AG08396 (cell line): ENCODE measurements around the gene ARNT2.
A peak's percentile ranks its signal among the peaks of the same experiment; 100 is the strongest.
"Not testable (repeated sequence)": the region's sequence is repeated elsewhere in the genome, so short reads cannot be mapped to it uniquely, and the experiment has no call there.

ENCODE experiments used
- DNase-seq: peaks from one replicate; pipeline ENCODE4 v3.0.0; 2012; ENCODE audit warnings: low spot score, mixed read lengths

The ARNT2 gene

DNA sequence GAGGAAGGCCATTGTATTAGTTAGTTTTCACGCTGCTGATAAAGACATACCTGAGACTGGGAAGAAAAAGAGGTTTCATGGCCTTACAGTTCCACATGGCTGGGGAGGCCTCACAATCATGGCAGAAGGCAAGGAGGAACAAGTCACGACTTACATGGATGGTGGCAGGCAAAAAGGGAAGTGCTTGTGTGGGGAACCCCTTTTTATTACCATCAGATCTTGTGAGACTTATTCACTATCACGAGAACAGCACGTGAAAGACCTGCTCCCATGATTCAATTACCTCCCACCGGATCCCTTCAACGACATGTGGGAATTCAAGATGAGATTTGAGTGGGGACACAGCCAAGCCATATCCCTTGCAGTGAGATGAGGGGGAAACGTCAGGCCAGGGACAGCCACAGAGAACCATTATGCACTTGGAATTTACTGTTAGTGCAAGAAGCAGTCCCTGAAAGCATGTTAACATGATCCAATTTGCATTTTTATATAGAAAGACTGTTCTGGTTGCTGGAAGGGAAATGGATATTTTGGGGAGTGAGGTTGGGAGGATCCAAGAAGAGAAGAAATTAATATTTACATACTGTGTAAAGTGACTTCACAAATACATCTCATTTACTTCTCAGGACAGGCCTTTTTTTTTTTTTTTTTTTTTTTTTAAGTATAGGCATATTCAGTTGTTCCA lies 87.1 kb downstream of the ARNT2 start:
- no peak for DNase-seq

DNA sequence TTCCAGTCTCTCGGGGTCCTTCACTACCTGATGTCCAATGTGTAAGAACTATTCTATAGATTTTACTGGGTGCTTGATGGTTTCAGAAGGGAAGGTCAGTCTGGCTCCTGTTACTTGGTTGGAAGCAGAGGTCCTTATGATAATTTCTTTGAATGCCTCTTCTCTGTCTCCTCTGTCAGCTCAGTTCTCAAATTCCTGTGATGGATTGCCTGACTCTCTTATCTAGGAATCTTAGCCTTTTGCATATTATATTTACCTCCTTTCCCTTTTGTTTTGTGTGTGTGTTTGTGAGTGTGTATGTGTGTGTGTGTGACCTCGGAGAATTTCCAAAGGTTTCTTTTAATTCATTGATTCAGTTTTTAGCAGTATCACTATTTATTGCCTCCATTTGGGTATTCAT lies 88.2 kb downstream of the ARNT2 start:
- DNase-seq, result no peak

DNA sequence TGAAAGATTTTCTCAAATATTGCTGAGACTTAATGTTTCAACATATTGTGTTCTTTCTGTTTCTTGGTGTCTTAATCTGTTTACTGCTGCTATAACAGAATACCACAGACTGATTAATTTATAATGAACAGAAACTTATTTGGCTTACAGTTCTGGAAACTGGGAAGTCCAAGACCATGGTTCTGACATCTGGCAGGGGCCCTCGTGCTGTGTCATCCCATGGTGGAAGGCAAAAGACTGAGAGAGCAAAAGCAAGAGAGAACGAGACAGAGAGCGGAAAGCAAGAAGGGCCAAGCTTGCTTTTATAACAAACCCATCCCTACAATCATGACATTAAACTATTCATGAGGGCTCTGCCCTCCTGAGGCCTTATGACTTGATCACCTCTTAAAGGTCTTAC lies 88.7 kb downstream of the ARNT2 start:
- DNase-seq, result no peak

GRCh38 chr15:80494351-80494751 lies 90.2 kb downstream of the ARNT2 start:
- peak; percentile 59 for DNase-seq

DNA sequence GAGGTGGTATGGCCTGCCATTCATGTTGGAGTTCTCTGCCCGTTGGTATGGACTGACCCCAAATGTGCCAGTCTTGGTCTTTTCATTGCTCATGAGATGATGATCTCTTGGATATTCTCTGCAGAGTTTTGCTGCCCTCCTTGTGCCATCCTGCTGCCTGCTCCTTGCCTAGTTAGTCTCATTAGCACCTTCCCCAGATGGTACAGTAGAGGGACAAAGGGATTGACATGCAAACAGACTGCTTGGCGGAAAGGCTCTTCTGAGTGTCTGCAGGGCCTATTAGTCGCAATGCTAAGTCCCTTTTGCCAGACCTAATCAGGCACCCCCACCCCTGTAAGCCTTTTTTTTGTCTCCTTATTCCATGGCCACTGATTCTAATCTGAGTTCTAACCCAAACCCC lies 90.6 kb downstream of the ARNT2 start:
- DNase-seq, result no peak

GRCh38 chr15:80495401-80495942 lies 91.3 kb downstream of the ARNT2 start:
- no peak for DNase-seq

DNA sequence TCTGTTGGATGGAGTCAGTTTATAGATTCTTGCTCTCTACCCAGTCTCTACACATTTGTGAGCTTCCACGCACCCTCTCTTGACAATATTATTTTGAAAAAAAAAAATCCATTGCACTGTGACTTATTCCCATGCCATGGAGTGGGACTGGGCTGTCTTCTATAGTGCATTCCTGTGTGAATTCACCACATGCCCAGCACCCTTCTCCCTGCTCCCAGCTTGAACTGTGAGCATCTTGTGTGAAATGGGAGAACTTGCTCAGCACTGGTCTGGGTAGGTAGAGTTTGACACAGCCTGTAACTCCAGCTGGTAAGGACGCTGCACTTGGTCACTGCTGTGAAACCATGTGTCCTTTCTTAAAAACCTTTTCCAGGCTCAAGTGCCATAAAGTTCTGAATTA lies 91.9 kb downstream of the ARNT2 start:
- no peak for DNase-seq

- DNase-seq, result no peak
Measured at GRCh38 chr15:80497221-80497620, 93.0 kb downstream of the ARNT2 start.

DNA sequence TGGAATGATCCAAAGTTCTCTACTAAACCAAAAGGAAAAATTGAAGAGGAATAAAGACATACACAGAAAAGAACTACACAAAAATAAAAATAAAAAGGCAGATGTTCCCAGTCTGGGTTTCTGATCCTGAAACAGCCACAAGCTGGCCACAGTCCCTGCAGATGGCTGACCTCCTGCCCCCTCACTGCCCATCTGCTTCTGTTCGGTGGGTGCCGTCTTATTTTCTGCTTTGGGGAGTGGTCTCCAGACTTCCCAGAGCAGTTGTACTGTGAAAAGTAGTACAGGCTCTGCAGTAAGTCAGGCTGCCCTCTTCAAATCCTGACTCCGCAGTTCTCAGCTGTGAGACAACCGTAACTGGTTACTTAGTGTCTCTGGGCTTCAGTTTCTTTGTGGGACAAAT lies 94.5 kb downstream of the ARNT2 start:
- DNase-seq, result no peak

- DNase-seq, result no peak
Measured at GRCh38 chr15:80500021-80500420, 95.8 kb downstream of the ARNT2 start.

DNA sequence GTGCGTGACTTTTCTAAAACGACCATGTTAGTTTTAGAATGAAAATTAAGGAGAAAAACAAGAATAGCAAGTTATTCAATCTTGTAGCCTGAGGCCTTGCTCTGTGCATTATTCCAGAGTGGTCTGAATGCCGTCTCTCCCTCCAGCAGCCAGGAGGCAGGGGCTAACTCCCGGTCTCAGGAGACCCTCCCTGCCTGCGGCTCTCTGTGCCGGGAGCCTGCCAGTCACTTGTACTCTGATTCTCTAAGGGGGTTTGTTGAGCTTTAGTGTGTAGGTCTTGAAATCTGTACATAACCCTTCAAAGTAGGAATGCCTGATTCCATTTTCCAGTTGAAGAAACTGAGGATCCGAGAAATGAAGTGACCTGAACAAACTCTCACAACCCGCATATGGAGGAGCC lies 97.3 kb downstream of the ARNT2 start:
- DNase-seq, result no peak

DNA sequence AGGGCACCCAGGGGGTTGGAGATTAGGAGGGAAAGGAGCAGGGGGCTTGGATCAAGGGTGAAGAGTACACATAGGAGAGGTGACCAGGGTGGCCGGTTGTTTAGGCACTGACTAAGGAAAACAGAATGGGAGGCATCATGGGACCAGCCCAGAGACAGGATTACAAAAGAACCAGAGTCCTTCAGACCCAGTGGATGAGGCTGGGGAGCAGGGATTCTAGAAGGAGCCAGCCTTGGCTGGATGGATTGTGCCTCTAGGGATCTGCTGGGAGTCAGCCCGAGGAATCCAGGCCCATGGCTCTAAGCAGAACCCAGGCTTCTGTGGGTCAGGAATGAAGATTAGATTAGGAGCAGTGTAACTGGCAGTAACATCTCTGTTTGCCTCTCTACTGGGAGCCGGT lies 98.6 kb downstream of the ARNT2 start:
- DNase-seq, result no peak

DNA sequence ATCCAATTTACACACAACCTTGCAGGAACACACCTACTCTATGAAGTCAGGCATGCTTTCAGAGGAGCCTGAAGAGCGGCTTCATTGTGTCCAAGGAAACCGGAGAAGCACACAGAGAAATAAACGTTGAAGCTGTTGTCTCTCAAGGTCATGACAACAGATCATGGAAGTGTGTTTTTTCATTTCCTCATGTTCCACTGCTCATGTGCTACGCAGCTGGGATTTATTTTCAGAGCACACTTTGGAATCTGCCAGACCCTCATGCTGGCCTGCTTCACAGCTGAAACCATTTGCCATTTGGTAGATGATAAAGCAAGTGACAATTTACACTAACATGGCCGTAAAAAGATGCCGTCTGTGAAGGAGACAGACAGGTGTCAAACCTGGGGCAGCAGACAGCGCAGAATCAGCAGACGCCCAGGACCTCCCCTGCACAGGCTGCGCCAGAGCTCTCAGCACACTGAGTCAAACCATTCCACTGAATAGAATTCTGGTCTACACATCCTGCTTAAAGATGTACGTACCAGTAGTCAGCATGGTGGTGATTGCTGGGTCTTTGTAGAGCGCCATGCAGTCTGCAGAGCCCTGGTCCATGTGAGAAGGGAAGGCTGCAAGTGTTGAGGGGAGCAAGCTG lies 99.3 kb downstream of the ARNT2 start:
- DNase-seq, result no peak

GRCh38 chr15:80504931-80505330 lies 100.7 kb downstream of the ARNT2 start:
- DNase-seq, result no peak

GRCh38 chr15:80506286-80506893 lies 102.2 kb downstream of the ARNT2 start:
- DNase-seq, result no peak

- no peak for DNase-seq
Measured at GRCh38 chr15:80507131-80507530, 102.9 kb downstream of the ARNT2 start.

DNA sequence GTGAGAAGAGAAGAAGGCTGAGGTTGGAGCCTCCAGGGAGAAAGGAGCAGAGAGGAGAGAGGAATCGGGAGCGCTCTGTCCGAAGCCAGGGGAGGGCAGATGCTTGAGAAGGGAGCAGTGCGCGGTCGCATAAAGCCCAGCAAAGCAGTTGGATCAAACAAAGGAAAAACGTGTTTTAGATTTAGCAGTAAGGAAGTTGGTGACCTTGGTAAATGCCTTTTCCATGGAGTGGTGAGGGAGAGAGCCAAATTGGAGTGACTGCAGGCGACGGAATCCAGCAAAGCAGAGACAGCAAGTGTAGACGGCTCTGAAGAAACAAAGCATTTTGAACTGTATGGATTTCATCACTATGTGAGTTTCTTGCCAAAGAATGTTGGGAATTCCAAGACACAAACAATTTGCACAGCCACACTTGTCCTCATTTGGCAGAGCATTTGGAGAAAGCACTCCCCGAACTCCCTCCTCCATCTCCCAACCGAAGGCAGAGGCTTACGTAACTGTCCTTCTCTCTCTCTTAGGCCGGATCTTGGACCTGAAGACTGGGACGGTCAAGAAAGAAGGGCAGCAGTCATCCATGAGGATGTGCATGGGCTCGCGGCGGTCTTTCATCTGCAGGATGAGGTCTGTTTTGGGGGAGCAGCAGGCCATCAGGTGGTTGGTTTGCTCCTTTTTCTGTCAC lies 103.6 kb downstream of the ARNT2 start:
- peak; percentile 82 for DNase-seq

- no peak for DNase-seq
Measured at GRCh38 chr15:80508783-80509182, 104.6 kb downstream of the ARNT2 start.

DNA sequence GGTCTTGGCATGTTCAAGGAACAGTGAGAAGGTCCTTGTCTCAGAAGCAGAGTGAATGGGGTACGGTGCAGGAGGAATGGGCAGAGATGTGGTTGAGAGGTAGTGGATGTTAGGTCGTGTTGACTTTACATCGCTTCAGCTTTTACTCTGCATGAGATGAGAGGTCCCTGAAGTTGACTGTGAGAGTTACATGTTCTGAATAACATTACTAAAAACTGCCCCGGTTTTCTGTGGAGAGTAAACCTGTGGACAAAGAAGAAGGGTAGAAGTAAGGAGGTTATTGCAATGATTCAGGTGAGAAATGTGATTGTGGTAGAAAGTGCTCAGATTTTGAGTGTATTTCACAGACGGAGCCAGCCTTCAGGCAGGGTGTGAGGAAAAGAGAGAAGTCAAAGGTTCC lies 105.6 kb downstream of the ARNT2 start:
- no peak for DNase-seq

DNA sequence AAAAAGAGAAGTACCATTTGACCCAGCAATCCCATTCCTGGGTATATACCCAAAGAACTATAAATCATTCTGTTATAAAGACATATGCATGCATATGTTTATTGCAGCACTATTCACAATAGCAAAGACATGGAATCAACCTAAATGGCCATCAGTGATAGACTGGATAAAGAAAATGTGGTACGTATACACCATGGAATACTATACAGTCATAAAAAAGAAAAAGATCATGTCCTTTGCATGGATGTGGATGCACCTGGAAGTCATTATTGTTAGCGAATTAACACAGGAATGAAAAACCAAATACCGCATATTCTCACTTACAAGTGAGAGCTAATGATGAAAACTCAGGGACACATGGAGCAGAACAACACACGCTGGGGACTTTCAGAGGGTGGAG lies 106.8 kb downstream of the ARNT2 start:
- DNase-seq, result not testable (repeated sequence)

DNA sequence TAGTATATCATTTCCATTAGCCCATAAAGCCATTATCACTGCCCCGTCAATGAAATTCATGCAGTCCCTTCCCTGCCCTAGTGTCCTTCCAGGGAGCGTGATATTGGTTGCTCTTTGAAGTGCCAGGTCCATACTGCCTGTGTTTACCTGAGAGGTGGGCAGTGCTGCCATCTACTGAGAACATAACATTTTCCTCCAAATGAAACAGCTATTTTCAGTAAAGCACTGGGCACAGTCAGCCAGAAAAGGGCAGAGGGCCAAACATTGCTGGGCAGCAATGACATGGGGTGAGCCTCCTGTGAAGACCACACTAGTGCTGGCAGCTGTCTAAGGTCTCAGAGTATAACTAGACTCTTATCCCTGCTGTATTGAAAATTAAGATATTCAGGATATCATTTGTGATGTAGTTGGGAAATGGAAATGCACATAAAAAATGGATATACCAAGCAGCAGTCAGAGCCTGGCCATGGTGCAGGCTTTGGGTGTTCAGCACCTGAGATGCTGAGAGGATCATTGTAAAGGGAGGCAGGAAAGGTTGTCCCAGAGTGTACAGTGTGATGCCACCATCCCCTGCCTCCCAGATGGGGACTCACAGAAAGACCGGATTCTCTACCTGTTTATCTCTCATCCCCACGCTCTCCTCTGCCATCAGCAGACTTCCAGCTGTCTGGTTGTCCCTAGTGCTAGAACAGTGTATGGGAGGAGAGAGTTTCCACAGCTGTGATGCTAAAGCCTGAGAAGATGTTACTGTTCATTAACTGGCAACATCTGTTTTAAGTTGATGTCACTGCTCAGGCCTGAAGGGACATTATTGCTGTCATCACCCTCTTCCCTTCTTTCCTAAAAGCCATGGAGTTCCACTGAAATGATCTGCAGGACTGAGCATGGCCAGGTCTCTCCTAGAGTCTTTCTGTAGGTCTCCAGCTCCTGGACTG lies 108.8 kb downstream of the ARNT2 start:
- DNase-seq, result no peak
